H9 (cell line): ENCODE results near the gene CFAP99. TPM values are rescaled to one million over a fixed set of nuclear protein-coding genes. Genes with fewer than 3 reads are reported as not detected.
"Not testable (repeated sequence)": the region's sequence is repeated elsewhere in the genome, so short reads cannot be mapped to it uniquely, and the experiment has no call there.

Source experiments
- DNase-seq: peaks from one replicate; pipeline ENCODE4 v3.0.0-alpha.2; 2017
- H2AFZ ChIP-seq: one replicate; pipeline ENCODE4 v1.6.1; 2013; ENCODE audit warnings: mild to moderate bottlenecking, low read length, control low read depth, moderate library complexity
- H2AK5ac ChIP-seq: 2 replicates; pipeline ENCODE4 v1.6.1; 2013; ENCODE audit warnings: low read length, control low read depth, mixed read lengths; ENCODE audit not compliant: insufficient read length
- H2BK120ac ChIP-seq: one replicate; pipeline ENCODE4 v1.6.1; 2013; ENCODE audit warnings: low read depth, mild to moderate bottlenecking, low read length, control low read depth, inconsistent platforms; ENCODE audit not compliant: poor library complexity, severe bottlenecking
- H2BK12ac ChIP-seq: 2 replicates; pipeline ENCODE4 v1.6.1; 2013; ENCODE audit warnings: low read length, control low read depth, mixed read lengths, low read depth; ENCODE audit not compliant: insufficient read length
- H2BK15ac ChIP-seq: 2 replicates; pipeline ENCODE4 v1.6.1; 2013; ENCODE audit warnings: low read depth, low read length, control low read depth
- H2BK20ac ChIP-seq: one replicate; pipeline ENCODE4 v1.6.1; 2013; ENCODE audit warnings: low read depth, mild to moderate bottlenecking, low read length, control low read depth, inconsistent platforms; ENCODE audit not compliant: poor library complexity, severe bottlenecking
- H2BK5ac ChIP-seq: 2 replicates; pipeline ENCODE4 v1.6.1; 2013; ENCODE audit warnings: low read length, control low read depth, mixed read lengths; ENCODE audit not compliant: insufficient read length
- H3K14ac ChIP-seq: 2 replicates; pipeline ENCODE4 v1.6.1; 2013; ENCODE audit warnings: low read length, control low read depth; ENCODE audit not compliant: insufficient read depth
- H3K18ac ChIP-seq: 2 replicates; pipeline ENCODE4 v1.6.1; 2013; ENCODE audit warnings: low read depth, mild to moderate bottlenecking, mixed read lengths, low read length, control low read depth; ENCODE audit not compliant: insufficient read length
- H3K23ac ChIP-seq: 2 replicates; pipeline ENCODE4 v1.6.1; 2013; ENCODE audit warnings: low read length, control low read depth, mixed read lengths, low read depth; ENCODE audit not compliant: insufficient read length
- H3K23me2 ChIP-seq: 2 replicates; pipeline ENCODE4 v1.6.1; 2013; ENCODE audit warnings: low read depth, mild to moderate bottlenecking, mixed read lengths, low read length, control low read depth; ENCODE audit not compliant: insufficient read length, poor library complexity, severe bottlenecking
- H3K27ac ChIP-seq: 2 replicates; pipeline ENCODE4 v1.5.1; 2013; ENCODE audit warnings: low read length, control low read depth, mixed read lengths, low read depth; ENCODE audit not compliant: insufficient read length
- H3K27me3 ChIP-seq: 2 replicates; pipeline ENCODE4 v1.6.1; 2013; ENCODE audit warnings: low read length, control low read depth, inconsistent platforms; ENCODE audit not compliant: insufficient read depth
- H3K4ac ChIP-seq: 2 replicates; pipeline ENCODE4 v1.6.1; 2013; ENCODE audit warnings: low read depth, mild to moderate bottlenecking, control low read depth, inconsistent platforms, low read length, moderate library complexity
- H3K4me1 ChIP-seq: 2 replicates; pipeline ENCODE4 v1.6.1; 2013; ENCODE audit warnings: low read length, control low read depth, inconsistent platforms; ENCODE audit not compliant: insufficient read depth
- H3K4me2 ChIP-seq: 2 replicates; pipeline ENCODE4 v1.6.1; 2013; ENCODE audit warnings: low read length, control low read depth, mixed read lengths; ENCODE audit not compliant: insufficient read length, insufficient read depth
- H3K56ac ChIP-seq: 2 replicates; pipeline ENCODE4 v1.6.1; 2013; ENCODE audit warnings: low read depth, mild to moderate bottlenecking, mixed read lengths, low read length, control low read depth; ENCODE audit not compliant: insufficient read length
- H3K79me1 ChIP-seq: 2 replicates; pipeline ENCODE4 v1.6.1; 2013; ENCODE audit warnings: low read depth, mild to moderate bottlenecking, moderate library complexity, low read length, control low read depth, inconsistent platforms; ENCODE audit not compliant: insufficient read depth, poor library complexity, severe bottlenecking
- H3K79me2 ChIP-seq: 2 replicates; pipeline ENCODE4 v1.6.1; 2013; ENCODE audit warnings: low read length, control low read depth, inconsistent platforms; ENCODE audit not compliant: insufficient read depth
- H3K9ac ChIP-seq: 2 replicates; pipeline ENCODE4 v1.6.1; 2013; ENCODE audit warnings: low read length, control low read depth, mixed read lengths; ENCODE audit not compliant: insufficient read length; ENCODE audit errors: extremely low read depth
- H3K9me3 ChIP-seq: one replicate; pipeline ENCODE4 v1.6.1; 2013; ENCODE audit warnings: low read depth, low read length, inconsistent platforms; ENCODE audit not compliant: control insufficient read depth
- H3T11ph ChIP-seq: one replicate; pipeline ENCODE4 v1.6.1; 2013; ENCODE audit warnings: mild to moderate bottlenecking, low read length, control low read depth, inconsistent platforms
- H4K20me1 ChIP-seq: one replicate; pipeline ENCODE4 v1.6.1; 2013; ENCODE audit not compliant: control insufficient read depth, insufficient read length, insufficient read depth
- H4K5ac ChIP-seq: 2 replicates; pipeline ENCODE4 v1.6.1; 2013; ENCODE audit warnings: low read depth, mild to moderate bottlenecking, mixed read lengths, low read length, control low read depth; ENCODE audit not compliant: insufficient read length
- H4K8ac ChIP-seq: replicated peaks from 2 replicates; pipeline ENCODE4 v1.6.1; 2013; ENCODE audit warnings: low read length, control low read depth, mixed read lengths, low read depth; ENCODE audit not compliant: insufficient read length
- H4K91ac ChIP-seq: 2 replicates; pipeline ENCODE4 v1.6.1; 2013; ENCODE audit warnings: low read depth, mild to moderate bottlenecking, moderate library complexity, mixed read lengths, low read length, control low read depth; ENCODE audit not compliant: insufficient read length
- H3K27ac Mint-ChIP-seq, 3 experiments: 2 replicates in 2 of 3; 3 replicates in 1 of 3; pipeline ENCODE4 v1.8.0; 2020 to 2021; ENCODE audit warnings: mixed read lengths in 3 of 3, mild to moderate bottlenecking in 1 of 3, moderate library complexity in 1 of 3
- H3K27me3 Mint-ChIP-seq: 2 replicates; pipeline ENCODE4 v1.8.0; 2021; ENCODE audit warnings: low read depth, mild to moderate bottlenecking, moderate library complexity, mixed read lengths
- H3K36me3 Mint-ChIP-seq, 3 experiments: 2 replicates in 2 of 3; 3 replicates in 1 of 3; pipeline ENCODE4 v1.8.0; 2020 to 2021; ENCODE audit warnings: low read depth in 3 of 3, mixed read lengths in 3 of 3; ENCODE audit not compliant: insufficient read depth in 1 of 3
- H3K4me1 Mint-ChIP-seq, 2 experiments: 2 replicates each; pipeline ENCODE4 v1.8.0; 2020; ENCODE audit warnings: mixed read lengths in 2 of 2
- H3K4me3 Mint-ChIP-seq, 2 experiments: 2 replicates in 1 of 2; 3 replicates in 1 of 2; pipeline ENCODE4 v1.8.0; 2020 to 2021; ENCODE audit warnings: mild to moderate bottlenecking in 2 of 2, mixed read lengths in 2 of 2, moderate library complexity in 1 of 2
- H3K9me3 Mint-ChIP-seq, 2 experiments: 2 replicates in 1 of 2; 3 replicates in 1 of 2; pipeline ENCODE4 v1.8.0; 2020; ENCODE audit warnings: mild to moderate bottlenecking in 2 of 2, mixed read lengths in 2 of 2, moderate library complexity in 1 of 2
- CTCF ChIP-seq: fragments of 200-600 bp; sonication (generic); conservative IDR thresholded peaks from 3 replicates; pipeline ENCODE4 v1.8.0; 2021; ENCODE audit warnings: antibody characterized with exemption, mild to moderate bottlenecking
- WGBS: extraction: QIAGEN DNeasy Blood & Tissue Kit; methylation state at CpG from one replicate; pipeline ENCODE4 v1.1.7; 2013; ENCODE audit warnings: missing lambda C conversion rate, low lambda C conversion rate, mixed read lengths; ENCODE audit not compliant: insufficient read length; ENCODE audit errors: extremely low coverage; 5-methylcytosine and 5-hydroxymethylcytosine counted together
- total RNA-seq: library from RNA; stranded (reverse); gene quantifications from 2 replicates; pipeline ENCODE4 v1.2.1, GENCODE V29; 2021

The CFAP99 gene
- total RNA-seq, 1 experiment from 2014 or later, result 0.35 TPM

DNA sequence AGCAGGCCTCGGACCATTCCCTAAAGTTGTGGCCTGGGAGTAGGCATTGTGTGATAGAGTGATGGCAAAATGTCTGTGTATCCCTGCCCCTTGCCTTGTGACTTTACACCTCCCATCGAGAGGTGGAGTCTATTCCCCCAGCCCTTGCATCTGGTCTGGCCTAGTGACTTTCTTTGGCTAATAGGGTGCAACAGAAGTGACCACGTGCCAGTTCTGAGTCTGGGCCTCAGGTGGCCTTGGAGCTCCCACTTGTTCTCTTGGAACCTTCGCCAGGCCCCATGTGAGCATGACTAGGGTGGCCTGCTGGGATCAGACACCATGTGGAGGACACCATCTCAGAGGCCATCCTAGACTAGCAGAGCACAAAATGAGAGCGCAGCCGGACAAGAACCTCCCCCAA lies 46.3 kb downstream of the CFAP99 start:
- Histone ChIP-seq H4K91ac (no peak overlapping the region), H2AK5ac (no peak overlapping the region), H3K4ac (no peak overlapping the region), H3K9me3 (no peaks in the 10 kb centered on the region), H3K18ac (no peak overlapping the region), H3K4me2 (no peak overlapping the region), H3K79me1 (no peaks in the 10 kb centered on the region), H2BK20ac (no peak overlapping the region), H3K14ac (no peak overlapping the region), H3K27me3 (peaks cover 3% of the 10 kb centered on the region; the same call in 1 of the 2 replicates), H3K23ac (no peak overlapping the region), H4K5ac (no peak overlapping the region), H3K9ac (no peak overlapping the region), H4K20me1 (no peaks in the 10 kb centered on the region), H2AFZ (no peak overlapping the region), H2BK12ac (no peak overlapping the region), H3K4me1 (no peaks in the 10 kb centered on the region), H3K23me2 (peaks cover 13% of the 10 kb centered on the region), H2BK5ac (no peak overlapping the region), H3K56ac (no peak overlapping the region), H3K27ac (no peak overlapping the region), H3T11ph (no peak overlapping the region), H2BK15ac (no peak overlapping the region), H2BK120ac (no peak overlapping the region), H4K8ac (no peak overlapping the region), H3K79me2 (peaks cover 8% of the 10 kb centered on the region; the same call in 1 of the 2 replicates)
- H3K9me3 Mint-ChIP-seq, result no peaks in the 10 kb centered on the region; a peak in 1 of 5 replicates
- WGBS, result no CpG with 5 or more reads among the region's 6 CpGs
- H3K4me1 Mint-ChIP-seq, result peaks cover 17 to 29% of the 10 kb centered on the region in 2 experiments
- H3K36me3 Mint-ChIP-seq, result peaks cover 6 to 10% (median 6%) of the 10 kb centered on the region in 3 experiments
- TF ChIP-seq CTCF, result no peak
- no peak overlapping the region; a peak in 1 of 5 replicates for H3K4me3 Mint-ChIP-seq
- DNase-seq, result no peak
- peaks cover 36% of the 10 kb centered on the region for H3K27me3 Mint-ChIP-seq
- H3K27ac Mint-ChIP-seq, result no peak overlapping the region

- Histone ChIP-seq H3K23me2 (peaks cover 15% of the 10 kb centered on the region), H3K79me2 (peaks cover 13% of the 10 kb centered on the region; the same call in 1 of the 2 replicates)
- not testable (repeated sequence) for H3K9ac ChIP-seq, H3T11ph ChIP-seq, H2AFZ ChIP-seq, H3K14ac ChIP-seq, H3K27ac ChIP-seq, H3K27ac Mint-ChIP-seq, H3K56ac ChIP-seq, H4K91ac ChIP-seq, H3K9me3 Mint-ChIP-seq, DNase-seq, H4K20me1 ChIP-seq, H2BK15ac ChIP-seq, H3K27me3 ChIP-seq, H3K4me2 ChIP-seq, H2BK12ac ChIP-seq, H3K79me1 ChIP-seq, H3K4me1 ChIP-seq, H2BK120ac ChIP-seq, H3K9me3 ChIP-seq, H3K4me3 Mint-ChIP-seq, H4K8ac ChIP-seq, H2BK5ac ChIP-seq, H3K23ac ChIP-seq, H3K4ac ChIP-seq, H2BK20ac ChIP-seq, H4K5ac ChIP-seq, H2AK5ac ChIP-seq, H3K18ac ChIP-seq
- Mint-ChIP-seq H3K36me3 (peaks cover 8 to 15% (median 11%) of the 10 kb centered on the region in 3 experiments), H3K4me1 (peaks cover 22 to 34% of the 10 kb centered on the region in 2 experiments), H3K27me3 (peaks cover 32% of the 10 kb centered on the region)
These were observed 46.8 kb downstream of the CFAP99 start for GRCh38 chr4:2465544-2465943.
